H9 (cell line): ENCODE results near the gene ANGPTL3. TPM values are rescaled to one million over a fixed set of nuclear protein-coding genes. Genes with fewer than 3 reads are reported as not detected.

Experiments
- DNase-seq: peaks from one replicate; pipeline ENCODE4 v3.0.0-alpha.2; 2017
- H2AFZ ChIP-seq: one replicate; pipeline ENCODE4 v1.6.1; 2013; ENCODE audit warnings: mild to moderate bottlenecking, low read length, control low read depth, moderate library complexity
- H2AK5ac ChIP-seq: 2 replicates; pipeline ENCODE4 v1.6.1; 2013; ENCODE audit warnings: low read length, control low read depth, mixed read lengths; ENCODE audit not compliant: insufficient read length
- H2BK120ac ChIP-seq: one replicate; pipeline ENCODE4 v1.6.1; 2013; ENCODE audit warnings: low read depth, mild to moderate bottlenecking, low read length, control low read depth, inconsistent platforms; ENCODE audit not compliant: poor library complexity, severe bottlenecking
- H2BK12ac ChIP-seq: 2 replicates; pipeline ENCODE4 v1.6.1; 2013; ENCODE audit warnings: low read length, control low read depth, mixed read lengths, low read depth; ENCODE audit not compliant: insufficient read length
- H2BK15ac ChIP-seq: 2 replicates; pipeline ENCODE4 v1.6.1; 2013; ENCODE audit warnings: low read depth, low read length, control low read depth
- H2BK20ac ChIP-seq: one replicate; pipeline ENCODE4 v1.6.1; 2013; ENCODE audit warnings: low read depth, mild to moderate bottlenecking, low read length, control low read depth, inconsistent platforms; ENCODE audit not compliant: poor library complexity, severe bottlenecking
- H2BK5ac ChIP-seq: 2 replicates; pipeline ENCODE4 v1.6.1; 2013; ENCODE audit warnings: low read length, control low read depth, mixed read lengths; ENCODE audit not compliant: insufficient read length
- H3K14ac ChIP-seq: 2 replicates; pipeline ENCODE4 v1.6.1; 2013; ENCODE audit warnings: low read length, control low read depth; ENCODE audit not compliant: insufficient read depth
- H3K18ac ChIP-seq: 2 replicates; pipeline ENCODE4 v1.6.1; 2013; ENCODE audit warnings: low read depth, mild to moderate bottlenecking, mixed read lengths, low read length, control low read depth; ENCODE audit not compliant: insufficient read length
- H3K23ac ChIP-seq: 2 replicates; pipeline ENCODE4 v1.6.1; 2013; ENCODE audit warnings: low read length, control low read depth, mixed read lengths, low read depth; ENCODE audit not compliant: insufficient read length
- H3K23me2 ChIP-seq: 2 replicates; pipeline ENCODE4 v1.6.1; 2013; ENCODE audit warnings: low read depth, mild to moderate bottlenecking, mixed read lengths, low read length, control low read depth; ENCODE audit not compliant: insufficient read length, poor library complexity, severe bottlenecking
- H3K27ac ChIP-seq: 2 replicates; pipeline ENCODE4 v1.5.1; 2013; ENCODE audit warnings: low read length, control low read depth, mixed read lengths, low read depth; ENCODE audit not compliant: insufficient read length
- H3K27me3 ChIP-seq: 2 replicates; pipeline ENCODE4 v1.6.1; 2013; ENCODE audit warnings: low read length, control low read depth, inconsistent platforms; ENCODE audit not compliant: insufficient read depth
- H3K4ac ChIP-seq: 2 replicates; pipeline ENCODE4 v1.6.1; 2013; ENCODE audit warnings: low read depth, mild to moderate bottlenecking, control low read depth, inconsistent platforms, low read length, moderate library complexity
- H3K4me1 ChIP-seq: 2 replicates; pipeline ENCODE4 v1.6.1; 2013; ENCODE audit warnings: low read length, control low read depth, inconsistent platforms; ENCODE audit not compliant: insufficient read depth
- H3K4me2 ChIP-seq: 2 replicates; pipeline ENCODE4 v1.6.1; 2013; ENCODE audit warnings: low read length, control low read depth, mixed read lengths; ENCODE audit not compliant: insufficient read length, insufficient read depth
- H3K56ac ChIP-seq: 2 replicates; pipeline ENCODE4 v1.6.1; 2013; ENCODE audit warnings: low read depth, mild to moderate bottlenecking, mixed read lengths, low read length, control low read depth; ENCODE audit not compliant: insufficient read length
- H3K79me1 ChIP-seq: 2 replicates; pipeline ENCODE4 v1.6.1; 2013; ENCODE audit warnings: low read depth, mild to moderate bottlenecking, moderate library complexity, low read length, control low read depth, inconsistent platforms; ENCODE audit not compliant: insufficient read depth, poor library complexity, severe bottlenecking
- H3K79me2 ChIP-seq: 2 replicates; pipeline ENCODE4 v1.6.1; 2013; ENCODE audit warnings: low read length, control low read depth, inconsistent platforms; ENCODE audit not compliant: insufficient read depth
- H3K9ac ChIP-seq: 2 replicates; pipeline ENCODE4 v1.6.1; 2013; ENCODE audit warnings: low read length, control low read depth, mixed read lengths; ENCODE audit not compliant: insufficient read length; ENCODE audit errors: extremely low read depth
- H3K9me3 ChIP-seq: one replicate; pipeline ENCODE4 v1.6.1; 2013; ENCODE audit warnings: low read depth, low read length, inconsistent platforms; ENCODE audit not compliant: control insufficient read depth
- H3T11ph ChIP-seq: one replicate; pipeline ENCODE4 v1.6.1; 2013; ENCODE audit warnings: mild to moderate bottlenecking, low read length, control low read depth, inconsistent platforms
- H4K20me1 ChIP-seq: one replicate; pipeline ENCODE4 v1.6.1; 2013; ENCODE audit not compliant: control insufficient read depth, insufficient read length, insufficient read depth
- H4K5ac ChIP-seq: 2 replicates; pipeline ENCODE4 v1.6.1; 2013; ENCODE audit warnings: low read depth, mild to moderate bottlenecking, mixed read lengths, low read length, control low read depth; ENCODE audit not compliant: insufficient read length
- H4K8ac ChIP-seq: replicated peaks from 2 replicates; pipeline ENCODE4 v1.6.1; 2013; ENCODE audit warnings: low read length, control low read depth, mixed read lengths, low read depth; ENCODE audit not compliant: insufficient read length
- H4K91ac ChIP-seq: 2 replicates; pipeline ENCODE4 v1.6.1; 2013; ENCODE audit warnings: low read depth, mild to moderate bottlenecking, moderate library complexity, mixed read lengths, low read length, control low read depth; ENCODE audit not compliant: insufficient read length
- H3K27ac Mint-ChIP-seq, 3 experiments: 2 replicates in 2 of 3; 3 replicates in 1 of 3; pipeline ENCODE4 v1.8.0; 2020 to 2021; ENCODE audit warnings: mixed read lengths in 3 of 3, mild to moderate bottlenecking in 1 of 3, moderate library complexity in 1 of 3
- H3K27me3 Mint-ChIP-seq: 2 replicates; pipeline ENCODE4 v1.8.0; 2021; ENCODE audit warnings: low read depth, mild to moderate bottlenecking, moderate library complexity, mixed read lengths
- H3K36me3 Mint-ChIP-seq, 3 experiments: 2 replicates in 2 of 3; 3 replicates in 1 of 3; pipeline ENCODE4 v1.8.0; 2020 to 2021; ENCODE audit warnings: low read depth in 3 of 3, mixed read lengths in 3 of 3; ENCODE audit not compliant: insufficient read depth in 1 of 3
- H3K4me1 Mint-ChIP-seq, 2 experiments: 2 replicates each; pipeline ENCODE4 v1.8.0; 2020; ENCODE audit warnings: mixed read lengths in 2 of 2
- H3K4me3 Mint-ChIP-seq, 2 experiments: 2 replicates in 1 of 2; 3 replicates in 1 of 2; pipeline ENCODE4 v1.8.0; 2020 to 2021; ENCODE audit warnings: mild to moderate bottlenecking in 2 of 2, mixed read lengths in 2 of 2, moderate library complexity in 1 of 2
- H3K9me3 Mint-ChIP-seq, 2 experiments: 2 replicates in 1 of 2; 3 replicates in 1 of 2; pipeline ENCODE4 v1.8.0; 2020; ENCODE audit warnings: mild to moderate bottlenecking in 2 of 2, mixed read lengths in 2 of 2, moderate library complexity in 1 of 2
- CTCF ChIP-seq: fragments of 200-600 bp; sonication (generic); conservative IDR thresholded peaks from 3 replicates; pipeline ENCODE4 v1.8.0; 2021; ENCODE audit warnings: antibody characterized with exemption, mild to moderate bottlenecking
- WGBS: extraction: QIAGEN DNeasy Blood & Tissue Kit; methylation state at CpG from one replicate; pipeline ENCODE4 v1.1.7; 2013; ENCODE audit warnings: missing lambda C conversion rate, low lambda C conversion rate, mixed read lengths; ENCODE audit not compliant: insufficient read length; ENCODE audit errors: extremely low coverage; 5-methylcytosine and 5-hydroxymethylcytosine counted together
- total RNA-seq: library from RNA; stranded (reverse); gene quantifications from 2 replicates; pipeline ENCODE4 v1.2.1, GENCODE V29; 2021

ANGPTL3 gene
- total RNA-seq, 1 experiment from 2014 or later: not detected

- H3T11ph ChIP-seq: no peak overlapping the region
- H2BK120ac ChIP-seq: no peak overlapping the region
- H3K4me1 Mint-ChIP-seq: peaks cover 2 to 6% of the 10 kb centered on the region in 2 experiments; a peak in 3 of 4 replicates
- no peak overlapping the region for H2BK20ac ChIP-seq
- H3K14ac ChIP-seq: no peak overlapping the region
- H3K4me3 Mint-ChIP-seq: no peak overlapping the region
- no peak overlapping the region for H3K4me2 ChIP-seq
- no peaks in the 10 kb centered on the region; a peak in 2 of 7 replicates for H3K36me3 Mint-ChIP-seq
- H2BK12ac ChIP-seq: no peak overlapping the region
- H2BK15ac ChIP-seq: no peak overlapping the region
- no peaks in the 10 kb centered on the region for H3K79me1 ChIP-seq
- H3K4me1 ChIP-seq: no peaks in the 10 kb centered on the region
- no peaks in the 10 kb centered on the region for H3K27me3 Mint-ChIP-seq
- H3K9me3 ChIP-seq: no peaks in the 10 kb centered on the region
- no CpG with 5 or more reads among the region's 2 CpGs for WGBS
- H2AK5ac ChIP-seq: no peak overlapping the region
- H3K27ac Mint-ChIP-seq: no peak overlapping the region; a peak in 2 of 7 replicates
- H3K79me2 ChIP-seq: no peaks in the 10 kb centered on the region
- no peak overlapping the region for H3K4ac ChIP-seq
- no peak overlapping the region for H4K8ac ChIP-seq
- no peaks in the 10 kb centered on the region; a peak in 1 of 5 replicates for H3K9me3 Mint-ChIP-seq
- H3K18ac ChIP-seq: no peak overlapping the region
- no peak overlapping the region for H2BK5ac ChIP-seq
- no peak for DNase-seq
- no peaks in the 10 kb centered on the region for H4K20me1 ChIP-seq
- no peak overlapping the region for H4K5ac ChIP-seq
- no peak overlapping the region for H3K27ac ChIP-seq
- H3K23ac ChIP-seq: no peak overlapping the region
- no peaks in the 10 kb centered on the region for H3K23me2 ChIP-seq
- TF ChIP-seq CTCF: no peak
- H2AFZ ChIP-seq: no peak overlapping the region
- H3K56ac ChIP-seq: no peak overlapping the region
- H4K91ac ChIP-seq: no peak overlapping the region
- H3K27me3 ChIP-seq: no peaks in the 10 kb centered on the region
- H3K9ac ChIP-seq: no peak overlapping the region
These were observed 3.4 kb upstream of the ANGPTL3 start for GRCh38 chr1:62593825-62594394.
